SK-N-MC (cell line): ENCODE results near the gene DLEC1.

Experiments used
- DNase-seq: peaks from one replicate; pipeline ENCODE4 v3.0.0-alpha.2; 2011; ENCODE audit warnings: low read depth, low spot score
- H3K27ac ChIP-seq: fragments of 200-600 bp; sonication (generic); 2 replicates; pipeline ENCODE4 v1.5.1; 2016; ENCODE audit warnings: mixed run types
- H3K36me3 ChIP-seq: fragments of 200-600 bp; sonication (generic); 2 replicates; pipeline ENCODE4 v1.6.1; 2017; ENCODE audit warnings: antibody characterized with exemption, low read length, mixed read lengths; ENCODE audit not compliant: insufficient read depth
- H3K4me3 ChIP-seq: fragments of 200-600 bp; sonication (generic); 2 replicates; pipeline ENCODE4 v1.5.1; 2016
- H3K9ac ChIP-seq: fragments of 200-600 bp; sonication (generic); 2 replicates; pipeline ENCODE4 v1.8.0; 2017; ENCODE audit warnings: mixed run types, mixed read lengths; ENCODE audit not compliant: insufficient read length
- H3K9me3 ChIP-seq: fragments of 200-600 bp; sonication (generic); 2 replicates; pipeline ENCODE4 v1.6.1; 2017; ENCODE audit warnings: low read depth, mild to moderate bottlenecking, antibody characterized with exemption, low read length, moderate library complexity, mixed read lengths
- EZH2 ChIP-seq: fragments of 200-600 bp; sonication (generic); IDR thresholded peaks from one replicate; pipeline ENCODE4 v1.6.1; 2017; ENCODE audit warnings: antibody characterized with exemption
- FOXP2 ChIP-seq: optimal IDR thresholded peaks from 2 replicates; pipeline ENCODE3; 2011; ENCODE audit warnings: mild to moderate bottlenecking, moderate library complexity; ENCODE audit not compliant: insufficient read depth; ENCODE audit errors: extremely low read length, control extremely low read depth
- POLR2AphosphoS5 ChIP-seq: IDR thresholded peaks from 2 replicates; pipeline ENCODE4 v1.6.1; 2012; ENCODE audit warnings: mild to moderate bottlenecking, low read depth, low read length, borderline replicate concordance

The DLEC1 gene

DNA sequence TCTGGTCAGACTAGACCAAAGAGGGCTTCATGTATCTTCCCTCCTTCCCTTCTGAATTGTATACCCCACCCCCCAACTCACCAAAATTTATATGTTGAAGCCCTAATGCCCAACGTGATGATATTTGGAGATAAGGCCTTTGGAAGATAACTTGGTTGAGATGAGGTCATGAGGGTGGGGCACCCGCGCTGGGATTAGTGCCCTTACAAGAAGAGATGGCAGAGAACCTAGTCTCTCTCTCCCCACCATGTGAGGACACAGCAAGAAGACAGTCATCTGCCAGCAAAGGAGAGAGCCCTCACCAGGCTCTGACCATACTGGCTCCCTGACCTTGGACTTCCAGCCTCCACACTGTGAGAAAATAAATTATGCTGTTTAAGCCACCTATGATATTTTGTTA lies 23.0 kb upstream of the DLEC1 start:
- H3K9me3 ChIP-seq, result no peaks in the 10 kb centered on the region

DNA sequence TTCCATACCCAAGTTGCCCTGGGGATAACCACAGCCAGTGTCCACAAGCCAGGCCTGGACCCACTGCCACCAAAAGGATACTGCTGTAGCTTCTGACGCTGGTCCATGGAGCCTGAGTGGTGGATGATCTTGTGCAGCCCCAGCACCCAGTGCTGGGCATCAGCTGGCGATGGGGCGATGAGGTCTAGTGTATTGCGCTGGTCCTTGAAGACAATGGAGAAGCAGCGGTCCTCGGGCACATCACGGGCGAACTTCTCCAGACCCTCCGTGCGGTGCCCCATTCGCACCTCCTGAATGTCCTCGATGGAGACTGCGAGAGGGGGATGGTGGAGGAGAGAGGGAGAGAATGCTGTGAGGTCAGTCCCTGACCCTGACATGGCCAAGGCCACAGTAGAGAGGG lies 22.6 kb upstream of the DLEC1 start:
- no peak for TF ChIP-seq EZH2
- no peak for TF ChIP-seq POLR2AphosphoS5
- no peak for TF ChIP-seq FOXP2
- no peak overlapping the region for H3K9ac ChIP-seq
- H3K36me3 ChIP-seq, result no peaks in the 10 kb centered on the region
- no peak for DNase-seq
- H3K4me3 ChIP-seq, result no peak overlapping the region
- no peak overlapping the region for H3K27ac ChIP-seq
- no peaks in the 10 kb centered on the region for H3K9me3 ChIP-seq

More for the DNA sequence above, 23.0 kb upstream of the DLEC1 start:
- H3K9ac ChIP-seq, result no peak overlapping the region
- H3K36me3 ChIP-seq, result no peaks in the 10 kb centered on the region
- DNase-seq, result no peak
- no peak overlapping the region for H3K27ac ChIP-seq
- no peak overlapping the region for H3K4me3 ChIP-seq
- TF ChIP-seq EZH2 (no peak), FOXP2 (no peak), POLR2AphosphoS5 (no peak)

DNA sequence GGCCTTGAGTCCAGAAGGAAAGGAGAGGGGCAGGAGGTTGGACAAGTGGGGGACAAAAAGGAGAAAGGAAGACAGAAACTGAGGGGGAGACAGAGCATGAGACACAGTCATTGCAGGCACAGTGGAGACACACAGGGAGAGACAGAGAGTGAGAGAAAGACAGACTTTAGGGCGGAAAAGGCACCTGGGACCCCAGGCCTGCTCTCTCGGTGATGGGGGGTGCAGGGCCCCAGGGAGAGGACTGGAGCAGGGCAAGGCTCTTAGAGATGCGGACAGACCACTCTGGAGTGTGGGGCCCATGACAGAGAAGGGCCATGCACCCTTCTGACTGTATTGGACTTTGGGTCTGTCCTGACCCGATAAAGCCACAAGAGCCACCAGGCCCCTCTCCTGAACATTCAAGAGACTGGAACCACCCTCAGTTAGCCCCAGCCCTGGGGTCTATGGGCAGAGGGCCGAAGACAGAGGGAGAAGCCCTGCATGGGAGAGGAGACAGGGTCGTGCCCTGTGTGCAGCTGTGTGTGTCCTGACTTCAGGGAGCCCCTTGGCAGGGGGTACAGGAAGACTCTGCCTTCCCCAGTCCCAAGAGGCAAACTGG lies 22.1 kb upstream of the DLEC1 start:
- H3K9me3 ChIP-seq, result no peaks in the 10 kb centered on the region
- no peak overlapping the region for H3K9ac ChIP-seq
- no peaks in the 10 kb centered on the region for H3K36me3 ChIP-seq
- TF ChIP-seq EZH2, result no peak
- no peak for TF ChIP-seq FOXP2
- TF ChIP-seq POLR2AphosphoS5, result no peak
- no peak overlapping the region for H3K4me3 ChIP-seq
- DNase-seq, result no peak
- H3K27ac ChIP-seq, result no peak overlapping the region

DNA sequence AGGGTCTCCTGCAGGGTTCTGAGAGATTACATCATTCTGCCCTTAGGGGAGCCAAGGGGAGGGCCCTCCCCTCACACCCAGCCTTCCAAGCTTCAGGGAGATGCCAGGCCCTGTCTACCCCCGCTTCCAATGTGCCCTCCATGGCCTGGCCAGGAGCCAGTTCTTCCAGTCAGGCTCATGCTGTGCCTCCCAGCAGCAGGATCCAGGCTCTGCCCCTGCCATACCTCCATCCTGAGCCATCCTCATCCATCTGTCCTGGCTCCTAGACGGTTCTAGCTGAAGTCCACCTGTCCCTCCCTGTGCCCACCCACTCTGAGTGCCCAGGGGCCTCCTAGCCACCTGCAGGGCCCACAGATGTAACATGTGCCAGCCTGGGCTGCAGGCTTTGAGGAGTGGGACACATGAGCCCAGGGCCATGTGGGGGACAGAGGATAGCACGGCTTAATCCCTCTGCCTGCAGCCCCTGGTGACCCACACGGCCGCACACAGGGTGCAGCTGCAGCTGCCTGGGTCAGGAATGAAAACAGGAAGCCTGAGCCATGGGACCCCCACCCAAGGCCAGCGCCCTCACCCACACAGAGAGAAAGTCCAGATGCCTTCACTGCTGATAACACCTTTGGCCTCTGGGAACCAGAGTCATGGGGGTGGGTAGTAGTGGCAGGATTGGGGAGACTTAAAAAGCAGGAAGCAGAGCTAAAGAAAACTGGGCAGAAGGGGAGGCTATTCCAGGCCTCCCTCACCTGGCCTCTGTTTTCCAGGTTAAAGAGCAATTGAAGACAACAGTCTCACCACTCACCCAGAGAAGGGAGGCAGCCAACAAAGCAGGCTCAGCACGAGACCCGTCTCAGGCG lies 21.3 kb upstream of the DLEC1 start:
- TF ChIP-seq FOXP2 (no peak), EZH2 (no peak), POLR2AphosphoS5 (no peak)
- no peaks in the 10 kb centered on the region for H3K9me3 ChIP-seq
- no peak overlapping the region for H3K27ac ChIP-seq

DNA sequence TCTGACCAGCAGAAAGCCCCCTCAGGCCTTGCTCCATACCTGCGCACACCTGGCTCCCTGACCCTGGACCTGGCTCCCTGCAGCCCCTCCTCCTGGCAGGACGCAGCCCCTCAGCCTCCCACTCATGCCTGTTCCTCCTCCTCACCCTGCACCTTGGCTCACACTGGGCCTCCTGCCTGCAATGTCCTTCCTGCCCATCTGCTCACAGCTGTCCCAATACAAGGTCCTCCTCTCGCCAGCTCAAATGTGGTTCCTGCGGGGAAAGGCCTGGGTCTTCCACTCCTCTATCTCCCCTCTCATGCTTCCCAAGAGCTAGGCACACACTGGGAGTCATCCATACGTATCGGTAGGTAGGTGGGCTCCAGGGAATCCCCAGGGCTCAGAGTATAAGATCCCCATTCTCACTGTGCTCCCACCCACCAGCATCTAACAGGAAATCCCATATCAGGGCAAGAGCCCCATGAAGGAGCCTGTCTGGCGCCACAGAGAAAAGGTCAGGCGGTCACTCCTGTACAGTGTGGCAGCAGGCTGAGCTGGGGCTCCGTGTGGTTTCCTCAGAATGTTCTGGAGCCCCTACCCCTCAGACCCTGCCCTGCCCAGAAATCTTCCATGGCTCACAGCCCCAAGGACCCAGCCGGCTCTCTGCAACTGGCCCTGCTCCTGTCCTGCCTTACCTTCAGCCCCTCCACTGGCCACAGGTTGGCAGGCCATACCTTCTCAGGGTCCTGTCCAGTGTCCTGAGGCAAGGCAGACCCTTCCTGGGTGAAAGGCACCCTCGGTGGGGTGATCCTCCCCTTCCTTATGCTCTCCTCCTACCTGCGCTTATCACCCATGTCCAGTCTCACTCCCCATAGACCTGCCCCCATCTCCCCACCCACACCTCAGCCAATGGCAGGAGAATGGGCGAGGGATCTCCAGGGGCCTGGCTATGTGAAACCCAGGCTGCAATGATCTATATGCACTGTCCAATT lies 20.4 kb upstream of the DLEC1 start:
- no peaks in the 10 kb centered on the region for H3K36me3 ChIP-seq
- H3K9ac ChIP-seq, result no peak overlapping the region
- no peak for DNase-seq
- TF ChIP-seq FOXP2 (no peak), POLR2AphosphoS5 (no peak), EZH2 (no peak)
- H3K9me3 ChIP-seq, result no peaks in the 10 kb centered on the region
- no peak overlapping the region for H3K4me3 ChIP-seq
- no peak overlapping the region for H3K27ac ChIP-seq

More for the DNA sequence above, 21.3 kb upstream of the DLEC1 start:
- no peak for DNase-seq
- Histone ChIP-seq H3K9ac (no peak overlapping the region), H3K4me3 (no peak overlapping the region), H3K36me3 (no peaks in the 10 kb centered on the region)

DNA sequence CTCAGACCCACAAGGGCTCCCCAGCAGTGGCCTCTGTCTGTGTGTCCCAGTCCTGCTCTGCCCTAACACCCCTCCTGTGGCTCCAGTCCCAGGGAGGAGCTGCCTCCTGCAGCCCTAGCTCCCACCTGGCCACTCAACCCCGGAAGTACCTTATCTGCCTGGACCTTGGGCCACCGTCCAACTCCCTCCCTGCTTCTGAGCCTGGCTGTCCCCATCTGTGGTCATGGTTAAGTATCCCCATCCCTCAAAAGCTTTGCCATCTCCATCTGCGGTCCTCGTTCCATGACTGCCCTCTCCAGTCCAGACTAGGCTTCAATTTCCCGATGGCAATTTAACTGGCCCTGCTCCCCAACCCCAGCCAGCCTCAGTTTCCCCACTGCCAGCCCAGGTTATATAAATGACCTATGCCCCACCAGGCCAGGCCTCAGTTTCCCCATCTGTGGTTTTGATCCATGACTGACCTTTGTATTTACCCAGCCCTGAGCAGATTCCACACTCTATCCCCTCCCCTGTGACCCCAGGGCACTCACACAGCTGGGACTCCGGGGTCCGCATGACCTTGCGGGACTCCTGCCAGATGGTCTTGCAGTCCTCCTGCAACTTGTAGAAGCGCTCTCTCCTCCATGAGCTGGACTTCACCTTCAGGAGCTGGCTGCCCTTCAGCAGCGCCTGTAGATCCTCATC lies 19.2 kb upstream of the DLEC1 start:
- Histone ChIP-seq H3K27ac (no peak overlapping the region), H3K36me3 (no peaks in the 10 kb centered on the region), H3K9me3 (no peaks in the 10 kb centered on the region), H3K4me3 (no peak overlapping the region), H3K9ac (no peak overlapping the region)
- no peak for DNase-seq
- TF ChIP-seq EZH2 (no peak), FOXP2 (no peak), POLR2AphosphoS5 (no peak)

DNA sequence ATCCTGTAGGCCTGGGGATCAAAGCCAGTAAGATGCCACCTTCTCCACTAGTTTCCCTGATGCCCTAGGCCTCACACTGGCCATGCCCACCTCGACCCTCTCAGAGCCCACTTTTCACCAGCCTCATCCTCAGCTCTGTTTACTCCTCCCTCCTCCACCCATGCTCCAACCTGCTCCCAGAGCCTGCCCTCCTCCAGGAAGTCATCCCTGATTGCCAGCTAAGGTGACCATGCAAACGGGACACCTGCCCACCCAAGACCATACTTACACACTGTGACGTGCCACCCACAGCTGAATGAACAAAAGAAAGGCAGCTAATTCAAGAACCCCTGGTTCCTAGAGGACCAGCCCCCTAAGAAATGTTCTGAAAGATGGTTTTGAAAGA lies 18.7 kb upstream of the DLEC1 start:
- DNase-seq, result no peak
- no peak overlapping the region for H3K9ac ChIP-seq

DNA sequence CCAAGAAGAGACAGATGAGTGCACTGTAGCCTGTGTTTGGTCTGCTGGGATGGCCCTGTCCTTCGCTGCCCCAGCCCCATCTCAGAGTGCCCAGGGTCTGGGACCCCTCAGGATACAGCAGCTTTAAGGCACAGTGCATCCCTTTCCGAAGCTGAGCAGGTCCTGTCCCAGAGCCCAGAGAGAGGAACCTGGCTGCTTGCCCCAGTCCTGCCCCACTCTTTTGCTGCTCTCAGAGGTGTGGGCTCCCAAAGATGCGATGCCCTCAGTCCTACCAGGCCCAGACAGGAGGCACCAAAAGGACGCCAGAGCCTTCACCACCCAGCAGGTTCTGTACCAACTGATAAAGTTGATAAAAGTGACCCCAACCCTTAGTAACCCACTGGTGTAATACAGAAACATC lies 17.8 kb upstream of the DLEC1 start:
- no peak overlapping the region for H3K9ac ChIP-seq
- TF ChIP-seq POLR2AphosphoS5 (no peak), FOXP2 (no peak), EZH2 (no peak)
- no peaks in the 10 kb centered on the region for H3K36me3 ChIP-seq
- no peak for DNase-seq
- no peak overlapping the region for H3K27ac ChIP-seq
- H3K9me3 ChIP-seq, result no peaks in the 10 kb centered on the region
- no peak overlapping the region for H3K4me3 ChIP-seq

More for the DNA sequence above, 18.7 kb upstream of the DLEC1 start:
- Histone ChIP-seq H3K4me3 (no peak overlapping the region), H3K27ac (no peak overlapping the region), H3K36me3 (no peaks in the 10 kb centered on the region), H3K9me3 (no peaks in the 10 kb centered on the region)
- TF ChIP-seq FOXP2, result no peak
- TF ChIP-seq POLR2AphosphoS5, result no peak
- TF ChIP-seq EZH2, result no peak
